ENCODE measurements around the gene FAM228B. TPM values are rescaled to one million over a fixed set of nuclear protein-coding genes. Genes with fewer than 3 reads are reported as not detected.
A peak's percentile ranks its signal among the peaks of the same experiment; 100 is the strongest.

The FAM228B gene
- 10 to 100 TPM in 1 of 6 experiments, 1 to 10 TPM in 5; 8.3 to 11.8 (median 8.9) TPM for total RNA-seq (2021; fragmentation: NEBNext Ultra II Directional; extraction: Animal tissue kit (Norgen Biotek cat#: 25700))
- long read RNA-seq, partial matches to known transcripts: 0 of 11 reads
- long read RNA-seq, other reads (novel, unspliced or antisense): 10 of 11 reads

GRCh38 chr2:24123195-24123921 lies at the start of gene FAM228B, which contains the start of gene PFN4:
TSS of gene FAM228B (plus strand) at chr2:24123469. CDS start at chr2:24124362, 893 bp downstream.
TSS of gene PFN4 (minus strand) at chr2:24123334. CDS start at chr2:24122535, 799 bp downstream.
- Mint-ChIP-seq H3K4me1 (ENCODE audit: low read depth) (peaks cover 40% of the 10 kb centered on the region), H3K27me3 (ENCODE audit: insufficient read depth) (peaks cover 1% of the 10 kb centered on the region), H3K27ac (peak within 1 kb of the TSS; percentile 93), H3K4me3 (peak within 1 kb of the TSS; percentile 92), H3K36me3 (ENCODE audit: low read depth) (peaks cover 12% of the 10 kb centered on the region), H3K9me3 (no peaks in the 10 kb centered on the region)
- TF ChIP-seq, protein P1, sequence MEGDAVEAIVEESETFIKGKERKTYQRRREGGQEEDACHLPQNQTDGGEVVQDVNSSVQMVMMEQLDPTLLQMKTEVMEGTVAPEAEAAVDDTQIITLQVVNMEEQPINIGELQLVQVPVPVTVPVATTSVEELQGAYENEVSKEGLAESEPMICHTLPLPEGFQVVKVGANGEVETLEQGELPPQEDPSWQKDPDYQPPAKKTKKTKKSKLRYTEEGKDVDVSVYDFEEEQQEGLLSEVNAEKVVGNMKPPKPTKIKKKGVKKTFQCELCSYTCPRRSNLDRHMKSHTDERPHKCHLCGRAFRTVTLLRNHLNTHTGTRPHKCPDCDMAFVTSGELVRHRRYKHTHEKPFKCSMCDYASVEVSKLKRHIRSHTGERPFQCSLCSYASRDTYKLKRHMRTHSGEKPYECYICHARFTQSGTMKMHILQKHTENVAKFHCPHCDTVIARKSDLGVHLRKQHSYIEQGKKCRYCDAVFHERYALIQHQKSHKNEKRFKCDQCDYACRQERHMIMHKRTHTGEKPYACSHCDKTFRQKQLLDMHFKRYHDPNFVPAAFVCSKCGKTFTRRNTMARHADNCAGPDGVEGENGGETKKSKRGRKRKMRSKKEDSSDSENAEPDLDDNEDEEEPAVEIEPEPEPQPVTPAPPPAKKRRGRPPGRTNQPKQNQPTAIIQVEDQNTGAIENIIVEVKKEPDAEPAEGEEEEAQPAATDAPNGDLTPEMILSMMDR (IDR thresholded peaks at IDR 0.05): peak; percentile 9; the same call in 1 of the 2 replicates
- peak; percentile 81 for DNase-seq

GRCh38 chr2:24073816-24074215 lies 49.5 kb upstream of the FAM228B start:
- H3K27ac Mint-ChIP-seq: no peak overlapping the region
- peak overlapping the region; percentile 26; the same call in 1 of the 2 replicates for H3K4me3 Mint-ChIP-seq
- peaks cover 32% of the 10 kb centered on the region for H3K4me1 Mint-ChIP-seq (ENCODE audit: low read depth)
- H3K9me3 Mint-ChIP-seq: no peaks in the 10 kb centered on the region
- peaks cover 19% of the 10 kb centered on the region; the same call in 1 of the 2 replicates for H3K36me3 Mint-ChIP-seq (ENCODE audit: low read depth)
- H3K27me3 Mint-ChIP-seq (ENCODE audit: insufficient read depth): no peaks in the 10 kb centered on the region; the same call in 1 of the 2 replicates
- TF ChIP-seq, protein P1 (IDR thresholded peaks at IDR 0.05): no peak
- no peak for DNase-seq

GRCh38 chr2:24075259-24075658 lies 48.0 kb upstream of the FAM228B start:
- TF ChIP-seq, protein P1 (IDR thresholded peaks at IDR 0.05): no peak
- H3K27ac Mint-ChIP-seq: peak overlapping the region; percentile 92

DNA sequence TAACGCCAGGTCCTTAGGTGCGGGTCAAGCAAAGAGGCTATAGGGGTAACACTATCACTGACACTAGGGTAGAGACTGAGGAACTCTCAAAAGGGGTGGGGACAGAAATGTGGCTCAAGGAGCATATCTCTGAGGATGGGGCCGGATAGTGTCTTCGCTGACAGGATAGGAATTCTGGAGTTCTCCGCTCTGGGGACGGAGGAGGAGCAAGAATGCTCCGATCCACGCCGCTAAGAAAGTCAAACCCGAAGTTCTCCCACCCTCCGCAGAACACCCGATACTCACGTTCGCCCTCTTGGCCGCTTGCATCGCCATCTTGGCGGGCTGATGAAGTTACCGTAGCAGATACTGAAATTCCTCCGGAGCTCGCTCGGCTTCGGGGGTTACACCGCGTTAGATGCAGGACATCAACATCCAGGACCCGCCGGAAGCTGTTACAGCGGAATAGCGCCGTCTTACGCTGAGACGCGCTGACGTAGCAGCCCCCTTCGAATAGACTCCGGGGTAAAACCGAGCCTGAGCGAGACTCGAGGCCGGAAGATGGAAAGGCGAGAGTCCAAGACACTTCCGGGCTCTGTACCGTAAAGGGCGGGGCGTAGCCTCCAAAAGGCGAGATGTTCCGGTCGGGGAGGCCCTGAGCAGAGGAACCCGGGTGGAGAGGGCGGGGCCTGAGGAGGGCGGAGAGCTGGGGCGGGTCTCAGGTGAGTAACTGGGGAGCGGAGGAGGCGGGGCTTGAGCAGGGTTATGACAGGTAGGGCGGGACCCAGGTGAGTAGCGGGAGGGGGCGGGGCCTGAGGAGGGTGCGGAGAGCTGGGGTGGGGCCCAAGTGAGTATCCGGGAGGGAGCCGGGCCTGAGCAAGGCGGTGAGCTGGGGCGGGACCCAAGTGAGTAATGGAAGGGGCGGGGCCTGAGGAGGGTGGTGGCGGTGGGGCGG lies 47.1 kb upstream of the FAM228B start, which contains the start of gene SF3B6:
TSS of gene SF3B6 (minus strand) at position 412 of the 934 bp plus-strand sequence. CDS start at position 315, 97 bp downstream.
- Mint-ChIP-seq H3K36me3 (ENCODE audit: low read depth) (peaks cover 30% of the 10 kb centered on the region), H3K27me3 (ENCODE audit: insufficient read depth) (no peaks in the 10 kb centered on the region; the same call in 1 of the 2 replicates), H3K27ac (peak within 1 kb of the TSS; percentile 92), H3K9me3 (no peaks in the 10 kb centered on the region), H3K4me3 (peak within 1 kb of the TSS; percentile 97), H3K4me1 (ENCODE audit: low read depth) (peaks cover 35% of the 10 kb centered on the region)
- TF ChIP-seq, protein P1 (IDR thresholded peaks at IDR 0.05): peak; percentile 39
- peak; percentile 97 for DNase-seq

More at GRCh38 chr2:24075259-24075658, 48.0 kb upstream of the FAM228B start:
- no peaks in the 10 kb centered on the region for H3K9me3 Mint-ChIP-seq
- DNase-seq: no peak
- no peaks in the 10 kb centered on the region; the same call in 1 of the 2 replicates for H3K27me3 Mint-ChIP-seq (ENCODE audit: insufficient read depth)
- H3K36me3 Mint-ChIP-seq (ENCODE audit: low read depth): peaks cover 24% of the 10 kb centered on the region
- peak overlapping the region; percentile 97 for H3K4me3 Mint-ChIP-seq
- peaks cover 32% of the 10 kb centered on the region for H3K4me1 Mint-ChIP-seq (ENCODE audit: low read depth)
